Ovary (tissue), 3 donors: ENCODE data around the gene KIF15.

Experiments
- EP300 ChIP-seq: sonication (generic); formaldehyde crosslinking; IDR thresholded peaks from one replicate; pipeline ENCODE4 v1.6.1; 2017; ENCODE audit warnings: antibody characterized with exemption
- POLR2A ChIP-seq: fragments of 450-650 bp; IDR thresholded peaks from one replicate; pipeline ENCODE4 v1.6.1; 2017; ENCODE audit warnings: antibody characterized with exemption, mild to moderate bottlenecking, moderate library complexity
- TF ChIP-seq, protein P1 (sequence below), 3 donors: fragments of 450-650 bp in 2 of 3; fragments of 200-600 bp in 1 of 3; IDR thresholded peaks; one replicate each; pipeline versions ENCODE4 v1.5.1 to v1.8.0; 2016 to 2022; ENCODE audit warnings: antibody characterized with exemption in 3 of 3, mild to moderate bottlenecking in 1 of 3
- donor health status: DM: no; HTN: no; CAD: no.

DNA sequence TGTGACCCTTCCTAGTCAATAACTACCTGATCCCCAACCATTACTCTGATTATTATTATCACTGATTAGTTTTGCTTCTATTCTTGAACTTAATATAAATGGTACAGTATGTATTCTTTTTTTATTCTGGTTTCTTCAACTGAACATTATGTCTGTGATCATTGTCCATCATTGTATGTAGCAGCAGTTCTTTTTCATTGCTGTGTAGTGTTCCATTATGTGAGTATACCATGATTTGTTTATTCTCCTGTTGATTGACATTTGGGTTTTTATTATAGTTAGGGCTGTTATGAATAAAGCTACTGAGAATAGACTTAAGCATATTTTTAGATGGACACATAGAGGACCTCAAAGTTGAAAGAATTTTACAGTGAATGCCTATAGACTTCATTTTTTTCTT, 2.7 kb downstream of the KIF15 start:
- TF ChIP-seq, protein P1, sequence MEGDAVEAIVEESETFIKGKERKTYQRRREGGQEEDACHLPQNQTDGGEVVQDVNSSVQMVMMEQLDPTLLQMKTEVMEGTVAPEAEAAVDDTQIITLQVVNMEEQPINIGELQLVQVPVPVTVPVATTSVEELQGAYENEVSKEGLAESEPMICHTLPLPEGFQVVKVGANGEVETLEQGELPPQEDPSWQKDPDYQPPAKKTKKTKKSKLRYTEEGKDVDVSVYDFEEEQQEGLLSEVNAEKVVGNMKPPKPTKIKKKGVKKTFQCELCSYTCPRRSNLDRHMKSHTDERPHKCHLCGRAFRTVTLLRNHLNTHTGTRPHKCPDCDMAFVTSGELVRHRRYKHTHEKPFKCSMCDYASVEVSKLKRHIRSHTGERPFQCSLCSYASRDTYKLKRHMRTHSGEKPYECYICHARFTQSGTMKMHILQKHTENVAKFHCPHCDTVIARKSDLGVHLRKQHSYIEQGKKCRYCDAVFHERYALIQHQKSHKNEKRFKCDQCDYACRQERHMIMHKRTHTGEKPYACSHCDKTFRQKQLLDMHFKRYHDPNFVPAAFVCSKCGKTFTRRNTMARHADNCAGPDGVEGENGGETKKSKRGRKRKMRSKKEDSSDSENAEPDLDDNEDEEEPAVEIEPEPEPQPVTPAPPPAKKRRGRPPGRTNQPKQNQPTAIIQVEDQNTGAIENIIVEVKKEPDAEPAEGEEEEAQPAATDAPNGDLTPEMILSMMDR (IDR thresholded peaks at IDR 0.05): no peak
- no peak for TF ChIP-seq EP300
- no peak for TF ChIP-seq POLR2A
